Measurements from ENCODE around the gene ADGRL2.

- TF ChIP-seq POLR2A (IDR thresholded peaks at IDR 0.05) (no peak), CTCF (IDR thresholded peaks at IDR 0.05) (no peak)
Measured at GRCh38 chr1:81836007-81836626, 35.4 kb downstream of the ADGRL2 start.

Measured in ovary (tissue), 3 donors.